Activated CD8-positive, alpha-beta T cell treated with anti-CD3 and anti-CD28 coated beads for 36 hours (primary cell): Measurements from ENCODE around the gene TMC4. TPM values are rescaled to one million over a fixed set of nuclear protein-coding genes. Genes with fewer than 3 reads are reported as not detected.

Experiments used
- ATAC-seq: fragments of 200-7000 bp; cut with Tn5 transposase; one replicate; pipeline ENCODE4 v1.10.0; 2021; ENCODE audit warnings: mild to moderate bottlenecking, moderate library complexity
- CTCF ChIA-PET: fragments of 350-600 bp; sonication (Branson Sonifier 250); formaldehyde crosslinking; loops from one replicate; lab custom pipeline; 2021; ENCODE audit warnings: antibody characterized with exemption; lab: Charles Lee
- POLR2A ChIA-PET: fragments of 350-600 bp; sonication (Branson Sonifier 250); formaldehyde crosslinking; loops from one replicate; lab custom pipeline; 2021; ENCODE audit warnings: antibody characterized with exemption; lab: Charles Lee
- DNase-seq: peaks from one replicate; pipeline ENCODE4 v3.0.0-alpha.2; 2020
- H3K27ac Mint-ChIP-seq: one replicate; pipeline ENCODE4 v1.8.0; 2021; ENCODE audit warnings: mild to moderate bottlenecking, mixed read lengths
- H3K27me3 Mint-ChIP-seq: one replicate; pipeline ENCODE4 v1.8.0; 2021; ENCODE audit warnings: mixed read lengths
- H3K36me3 Mint-ChIP-seq: one replicate; pipeline ENCODE4 v1.8.0; 2021; ENCODE audit warnings: low read depth, mixed read lengths
- H3K4me1 Mint-ChIP-seq: one replicate; pipeline ENCODE4 v1.8.0; 2021; ENCODE audit warnings: low read depth, mixed read lengths
- H3K4me3 Mint-ChIP-seq: one replicate; pipeline ENCODE4 v1.8.0; 2021; ENCODE audit warnings: mild to moderate bottlenecking, moderate library complexity, mixed read lengths
- H3K9me3 Mint-ChIP-seq: one replicate; pipeline ENCODE4 v1.8.0; 2021; ENCODE audit warnings: mixed read lengths
- intact Hi-C: fragments of 100-400 bp; cut with micrococcal nuclease; formaldehyde crosslinking; loops from one replicate; pipeline ENCODE4 v1.10.0; 2022
- total RNA-seq, 2 experiments: library from RNA; stranded (reverse); gene quantifications; one replicate each; pipeline ENCODE4 v1.2.3, GENCODE V29; 2021
- TF ChIP-seq, protein P1 (sequence below): fragments of 200-600 bp; IDR thresholded peaks from one replicate; pipeline ENCODE4 v1.8.0; 2022; ENCODE audit warnings: antibody characterized with exemption, mild to moderate bottlenecking

Gene TMC4
- total RNA-seq, 2 experiments from 2014 or later, result 0.54 TPM; not detected in 1

DNA sequence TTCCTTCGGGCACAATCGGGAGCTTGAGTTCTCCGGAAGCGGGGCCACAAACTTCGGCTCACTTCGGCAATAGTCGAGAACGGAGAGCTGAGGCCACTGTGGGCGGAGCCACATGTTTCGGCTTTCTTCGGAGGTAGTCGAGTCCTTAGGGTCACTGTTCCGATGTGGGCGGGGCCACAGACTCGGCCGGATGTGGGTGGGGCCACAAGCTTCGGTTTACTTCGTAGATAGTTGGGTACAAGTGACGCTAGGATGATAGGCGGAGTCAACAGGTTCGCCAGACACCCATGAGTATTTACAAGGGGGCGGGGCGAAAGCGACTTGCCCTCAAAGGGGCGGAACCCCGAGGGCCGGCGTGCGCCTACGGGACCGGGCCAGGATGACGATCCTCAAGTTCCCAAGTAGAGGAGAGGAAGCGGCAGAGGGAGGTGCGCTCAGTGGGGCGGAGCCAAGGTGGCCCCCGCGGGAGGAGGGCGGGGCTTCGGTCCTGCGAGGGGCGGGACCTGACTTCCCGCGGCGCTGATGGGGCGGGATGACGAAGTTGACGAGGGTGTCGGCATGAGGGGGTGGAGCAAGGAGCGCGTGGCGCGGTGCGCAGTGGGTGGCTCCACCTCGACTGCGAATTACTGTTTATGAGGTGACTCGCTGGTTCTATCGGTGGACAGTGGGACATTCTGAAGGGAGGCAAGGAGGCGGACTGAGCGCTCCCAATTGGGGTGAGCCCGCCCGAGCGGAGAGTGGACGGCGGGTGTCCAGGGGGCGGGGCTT lies 17.0 kb upstream of the TMC4 start:
- Mint-ChIP-seq H3K4me1 (peaks cover 28% of the 10 kb centered on the region), H3K4me3 (peak overlapping the region; percentile 75), H3K36me3 (peaks cover 29% of the 10 kb centered on the region), H3K27me3 (no peaks in the 10 kb centered on the region), H3K27ac (peak overlapping the region; percentile 95), H3K9me3 (no peaks in the 10 kb centered on the region)
- ChIA-PET POLR2A (interaction anchor here (1.3 to 18.7 kb wide), 4 partner anchors 16 to 53 kb away, joined by 3 to 419 read pairs (median 8); partner anchors contain the start of genes LENG1 and RPS9), CTCF (interaction anchor here (0.7 to 4.1 kb wide), 16 partner anchors 9 to 178 kb away, joined by 3 to 22 read pairs (median 4); partner anchors contain the start of gene LENG1)
- peak; percentile 100 for DNase-seq
- intact Hi-C loops, result loop anchor here (1.0 kb wide), 1 partner anchor 10 kb away; the partner anchor contains the start of gene RPS9
- TF ChIP-seq, protein P1, sequence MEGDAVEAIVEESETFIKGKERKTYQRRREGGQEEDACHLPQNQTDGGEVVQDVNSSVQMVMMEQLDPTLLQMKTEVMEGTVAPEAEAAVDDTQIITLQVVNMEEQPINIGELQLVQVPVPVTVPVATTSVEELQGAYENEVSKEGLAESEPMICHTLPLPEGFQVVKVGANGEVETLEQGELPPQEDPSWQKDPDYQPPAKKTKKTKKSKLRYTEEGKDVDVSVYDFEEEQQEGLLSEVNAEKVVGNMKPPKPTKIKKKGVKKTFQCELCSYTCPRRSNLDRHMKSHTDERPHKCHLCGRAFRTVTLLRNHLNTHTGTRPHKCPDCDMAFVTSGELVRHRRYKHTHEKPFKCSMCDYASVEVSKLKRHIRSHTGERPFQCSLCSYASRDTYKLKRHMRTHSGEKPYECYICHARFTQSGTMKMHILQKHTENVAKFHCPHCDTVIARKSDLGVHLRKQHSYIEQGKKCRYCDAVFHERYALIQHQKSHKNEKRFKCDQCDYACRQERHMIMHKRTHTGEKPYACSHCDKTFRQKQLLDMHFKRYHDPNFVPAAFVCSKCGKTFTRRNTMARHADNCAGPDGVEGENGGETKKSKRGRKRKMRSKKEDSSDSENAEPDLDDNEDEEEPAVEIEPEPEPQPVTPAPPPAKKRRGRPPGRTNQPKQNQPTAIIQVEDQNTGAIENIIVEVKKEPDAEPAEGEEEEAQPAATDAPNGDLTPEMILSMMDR, result no peak
- peak; percentile 66 for ATAC-seq

- DNase-seq (no peak), ATAC-seq (peak; percentile 0)
- Mint-ChIP-seq H3K4me3 (peak within 1 kb of the TSS; percentile 75), H3K27me3 (no peaks in the 10 kb centered on the region), H3K27ac (peak within 1 kb of the TSS; percentile 95), H3K9me3 (no peaks in the 10 kb centered on the region), H3K4me1 (peaks cover 28% of the 10 kb centered on the region), H3K36me3 (peaks cover 28% of the 10 kb centered on the region)
- intact Hi-C loops, result no loop called here
- CTCF ChIA-PET, result interaction anchor here (0.7 to 4.1 kb wide), 15 partner anchors 10 to 179 kb away, joined by 3 to 22 read pairs (median 5); partner anchors contain the start of gene LENG1
- TF ChIP-seq, protein P1, result no peak
- POLR2A ChIA-PET, result interaction anchor here (0.7 to 18.7 kb wide), 8 partner anchors 17 to 260 kb away, joined by 3 to 419 read pairs (median 4); partner anchors contain the start of genes LENG1, LENG8 and RPS9
Measured at GRCh38 chr19:54189145-54189734, 16.3 kb upstream of the TMC4 start, which contains the start of gene MBOAT7. Gene MBOAT7 (minus strand): TSS chr19:54189580. CDS start chr19:54188508, 1,072 bp downstream.

DNA sequence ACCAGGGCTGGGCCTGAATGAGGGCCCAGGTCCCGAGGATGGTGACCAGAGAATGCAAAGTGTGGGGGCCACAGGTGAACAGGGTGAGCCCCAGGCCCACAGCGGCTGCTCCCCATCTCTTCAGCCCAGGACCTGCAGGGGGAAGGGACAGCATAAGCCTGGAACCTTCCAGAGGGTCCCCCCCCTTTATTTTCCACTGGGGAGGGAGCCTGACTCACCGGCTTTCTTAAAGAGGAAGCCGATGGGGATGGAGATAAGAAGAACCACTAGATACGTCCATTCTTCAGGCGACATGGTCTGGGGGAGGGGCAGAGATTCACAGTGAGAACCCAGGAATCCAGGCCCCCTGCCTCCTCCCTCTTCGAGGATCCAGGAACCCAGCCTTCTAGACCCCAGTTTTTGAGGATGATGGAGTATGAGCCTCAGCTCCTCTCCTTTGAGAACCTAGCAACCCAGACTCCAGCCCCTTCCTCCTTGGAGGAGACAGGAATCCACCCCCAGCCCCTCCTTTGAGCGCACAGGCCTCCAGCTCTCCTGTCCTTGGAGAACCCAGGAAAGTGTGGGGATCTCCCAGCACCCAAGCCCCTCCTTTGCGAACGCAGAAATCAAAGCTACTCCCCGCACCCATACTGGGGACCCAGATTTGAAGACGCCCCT lies 15.4 kb upstream of the TMC4 start:
- ATAC-seq, result no peak
- TF ChIP-seq, protein P1, result no peak
- peak; percentile 76 for DNase-seq
- CTCF ChIA-PET, result interaction anchor here (1.2 to 4.1 kb wide), 5 partner anchors 13 to 49 kb away, joined by 5 to 22 read pairs (median 6); partner anchors contain the start of gene LENG1
- Mint-ChIP-seq H3K27ac (peak overlapping the region; percentile 90), H3K36me3 (peaks cover 29% of the 10 kb centered on the region), H3K4me3 (peak overlapping the region; percentile 75), H3K9me3 (no peaks in the 10 kb centered on the region), H3K4me1 (peaks cover 28% of the 10 kb centered on the region), H3K27me3 (no peaks in the 10 kb centered on the region)
- intact Hi-C loops, result no loop called here
- POLR2A ChIA-PET, result interaction anchor here (0.7 to 18.7 kb wide), 9 partner anchors 10 to 73 kb away, joined by 3 to 419 read pairs (median 5); partner anchors contain the start of genes LENG1, PRPF31, RPS9 and TFPT

GRCh38 chr19:54186934-54187381 lies 14.0 kb upstream of the TMC4 start:
- H3K27me3 Mint-ChIP-seq, result no peaks in the 10 kb centered on the region
- peak overlapping the region; percentile 75 for H3K4me3 Mint-ChIP-seq
- TF ChIP-seq, protein P1, result no peak
- intact Hi-C loops, result no loop called here
- CTCF ChIA-PET, result interaction anchor here (1.1 to 4.1 kb wide), 3 partner anchors 17 to 28 kb away, joined by 3 to 22 read pairs (median 8); partner anchors contain the start of gene LENG1
- no peaks in the 10 kb centered on the region for H3K9me3 Mint-ChIP-seq
- no peak for DNase-seq
- H3K36me3 Mint-ChIP-seq, result peaks cover 23% of the 10 kb centered on the region
- peaks cover 19% of the 10 kb centered on the region for H3K4me1 Mint-ChIP-seq
- no peak for ATAC-seq
- no peak overlapping the region for H3K27ac Mint-ChIP-seq
- POLR2A ChIA-PET, result interaction anchor here (0.8 to 18.7 kb wide), 4 partner anchors 8 to 48 kb away, joined by 3 to 419 read pairs (median 4); partner anchors contain the start of genes RPS9 and TMC4
